Mucosa of descending colon (tissue), 3 donors: ENCODE measurements around the gene ANO1. TPM values are rescaled to one million over a fixed set of nuclear protein-coding genes. Genes with fewer than 3 reads are reported as not detected.

ENCODE experiments used
- ATAC-seq: fragments of 200-7000 bp; cut with Tn5 transposase; one replicate; pipeline ENCODE4 v1.9.1; 2020; ENCODE audit warnings: mild to moderate bottlenecking, moderate library complexity
- DNase-seq, 3 donors: peaks; one replicate each; pipeline ENCODE4 v3.0.0-alpha.2; 2020
- H3K36me3 ChIP-seq: fragments of 200-600 bp; one replicate; pipeline ENCODE4 v1.8.0; 2021; ENCODE audit warnings: low read depth, mild to moderate bottlenecking
- H3K4me1 ChIP-seq: fragments of 200-600 bp; one replicate; pipeline ENCODE4 v1.8.0; 2021; ENCODE audit warnings: low read depth, mild to moderate bottlenecking
- H3K4me3 ChIP-seq: fragments of 200-600 bp; one replicate; pipeline ENCODE4 v1.8.0; 2021; ENCODE audit warnings: mild to moderate bottlenecking
- H3K9me3 ChIP-seq: fragments of 200-600 bp; one replicate; pipeline ENCODE4 v1.8.0; 2021; ENCODE audit warnings: mild to moderate bottlenecking
- intact Hi-C, 2 donors: fragments of 100-400 bp; cut with DNase I in 1 of 2; cut with micrococcal nuclease in 1 of 2; formaldehyde crosslinking; loops; one replicate each; pipeline versions ENCODE4 v1.11.0 to v1.11.1; 2022; cut with DNase I, micrococcal nuclease
- total RNA-seq, 3 donors: library from RNA; stranded (reverse); fragmentation: NEBNext Ultra II Directional in 2 of 3; extraction: Animal tissue kit (Norgen Biotek cat#: 25700) in 2 of 3; gene quantifications; one replicate each; pipeline versions ENCODE4 v1.2.1 to v1.2.4, GENCODE V29; 2021 to 2023
- TF ChIP-seq, protein P1 (sequence below): fragments of 200-600 bp; IDR thresholded peaks from one replicate; pipeline ENCODE4 v1.8.0; 2022; ENCODE audit warnings: antibody characterized with exemption, mild to moderate bottlenecking
- donor health status: DM: no; HTN: no; CAD: no; lungs with moderate emphysema.
- donor health status: DM: no; HTN: no; CAD: no.
- donor health status: DM: no; HTN: yes; CAD: no.

Gene ANO1
- total RNA-seq, 3 donors from 2014 or later: 10.7 to 26.6 (median 11.8) TPM

DNA sequence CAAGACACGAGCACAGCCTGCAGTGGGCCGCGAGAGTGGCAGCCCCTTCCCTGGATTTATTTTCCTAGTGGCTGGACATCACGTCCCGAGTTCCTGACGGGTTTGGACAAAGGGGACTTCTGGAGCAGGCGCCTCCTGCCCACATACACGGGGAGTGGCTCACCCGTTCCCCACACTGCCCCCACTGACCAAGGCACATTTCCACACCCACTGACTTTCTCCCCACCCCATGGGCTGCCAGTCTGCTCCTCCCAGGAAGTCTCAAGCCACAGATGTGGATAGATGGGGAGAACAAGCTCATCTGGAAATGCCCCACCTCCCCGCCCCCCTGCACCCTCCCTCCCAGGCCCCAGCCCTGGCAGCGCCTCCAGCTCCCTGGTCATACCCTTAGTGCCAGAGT is 91.0 kb downstream of the ANO1 start:
- intact Hi-C loops: no loop called here
- Histone ChIP-seq H3K4me1 (no peaks in the 10 kb centered on the region), H3K9me3 (no peaks in the 10 kb centered on the region), H3K36me3 (no peaks in the 10 kb centered on the region), H3K4me3 (no peak overlapping the region)
- DNase-seq (no peak), ATAC-seq (no peak)
- TF ChIP-seq, protein P1, sequence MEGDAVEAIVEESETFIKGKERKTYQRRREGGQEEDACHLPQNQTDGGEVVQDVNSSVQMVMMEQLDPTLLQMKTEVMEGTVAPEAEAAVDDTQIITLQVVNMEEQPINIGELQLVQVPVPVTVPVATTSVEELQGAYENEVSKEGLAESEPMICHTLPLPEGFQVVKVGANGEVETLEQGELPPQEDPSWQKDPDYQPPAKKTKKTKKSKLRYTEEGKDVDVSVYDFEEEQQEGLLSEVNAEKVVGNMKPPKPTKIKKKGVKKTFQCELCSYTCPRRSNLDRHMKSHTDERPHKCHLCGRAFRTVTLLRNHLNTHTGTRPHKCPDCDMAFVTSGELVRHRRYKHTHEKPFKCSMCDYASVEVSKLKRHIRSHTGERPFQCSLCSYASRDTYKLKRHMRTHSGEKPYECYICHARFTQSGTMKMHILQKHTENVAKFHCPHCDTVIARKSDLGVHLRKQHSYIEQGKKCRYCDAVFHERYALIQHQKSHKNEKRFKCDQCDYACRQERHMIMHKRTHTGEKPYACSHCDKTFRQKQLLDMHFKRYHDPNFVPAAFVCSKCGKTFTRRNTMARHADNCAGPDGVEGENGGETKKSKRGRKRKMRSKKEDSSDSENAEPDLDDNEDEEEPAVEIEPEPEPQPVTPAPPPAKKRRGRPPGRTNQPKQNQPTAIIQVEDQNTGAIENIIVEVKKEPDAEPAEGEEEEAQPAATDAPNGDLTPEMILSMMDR: no peak

DNA sequence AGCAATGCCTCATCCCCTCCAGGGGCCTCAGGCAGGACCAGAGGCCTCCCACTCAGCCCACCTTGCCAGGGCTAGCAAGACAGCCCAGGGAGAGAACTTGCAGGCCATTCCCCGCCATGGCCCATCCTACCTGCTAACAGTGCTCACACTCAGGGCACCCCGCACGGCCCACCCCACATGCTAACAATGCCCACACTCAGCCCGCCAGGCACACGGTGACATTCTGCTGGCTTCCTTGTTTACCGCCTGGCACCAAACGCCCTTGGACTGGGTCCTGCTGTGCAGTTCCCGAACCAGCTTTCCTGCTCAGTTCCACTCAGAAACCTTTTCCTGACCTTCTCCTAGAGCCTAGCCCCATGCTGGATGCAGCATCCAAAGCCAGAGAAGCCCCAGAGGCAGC is 91.5 kb downstream of the ANO1 start:
- DNase-seq (no peak), ATAC-seq (no peak)
- TF ChIP-seq, protein P1: no peak
- no peaks in the 10 kb centered on the region for H3K4me1 ChIP-seq
- no peak overlapping the region for H3K4me3 ChIP-seq
- H3K9me3 ChIP-seq: no peaks in the 10 kb centered on the region
- intact Hi-C loops: no loop called here
- no peaks in the 10 kb centered on the region for H3K36me3 ChIP-seq

GRCh38 chr11:70170596-70171210 is 92.6 kb downstream of the ANO1 start:
- DNase-seq (no peak), ATAC-seq (no peak)
- Histone ChIP-seq H3K36me3 (no peaks in the 10 kb centered on the region), H3K4me3 (no peak overlapping the region), H3K4me1 (no peaks in the 10 kb centered on the region), H3K9me3 (no peaks in the 10 kb centered on the region)
- intact Hi-C loops: no loop called here
- TF ChIP-seq, protein P1: no peak

- TF ChIP-seq, protein P1: no peak
- H3K9me3 ChIP-seq: no peaks in the 10 kb centered on the region
- H3K36me3 ChIP-seq: no peaks in the 10 kb centered on the region
- no peaks in the 10 kb centered on the region for H3K4me1 ChIP-seq
- no peak overlapping the region for H3K4me3 ChIP-seq
- no peak for DNase-seq
- intact Hi-C loops: no loop called here
- ATAC-seq: no peak
These were observed 94.9 kb downstream of the ANO1 start for GRCh38 chr11:70173018-70173417.

DNA sequence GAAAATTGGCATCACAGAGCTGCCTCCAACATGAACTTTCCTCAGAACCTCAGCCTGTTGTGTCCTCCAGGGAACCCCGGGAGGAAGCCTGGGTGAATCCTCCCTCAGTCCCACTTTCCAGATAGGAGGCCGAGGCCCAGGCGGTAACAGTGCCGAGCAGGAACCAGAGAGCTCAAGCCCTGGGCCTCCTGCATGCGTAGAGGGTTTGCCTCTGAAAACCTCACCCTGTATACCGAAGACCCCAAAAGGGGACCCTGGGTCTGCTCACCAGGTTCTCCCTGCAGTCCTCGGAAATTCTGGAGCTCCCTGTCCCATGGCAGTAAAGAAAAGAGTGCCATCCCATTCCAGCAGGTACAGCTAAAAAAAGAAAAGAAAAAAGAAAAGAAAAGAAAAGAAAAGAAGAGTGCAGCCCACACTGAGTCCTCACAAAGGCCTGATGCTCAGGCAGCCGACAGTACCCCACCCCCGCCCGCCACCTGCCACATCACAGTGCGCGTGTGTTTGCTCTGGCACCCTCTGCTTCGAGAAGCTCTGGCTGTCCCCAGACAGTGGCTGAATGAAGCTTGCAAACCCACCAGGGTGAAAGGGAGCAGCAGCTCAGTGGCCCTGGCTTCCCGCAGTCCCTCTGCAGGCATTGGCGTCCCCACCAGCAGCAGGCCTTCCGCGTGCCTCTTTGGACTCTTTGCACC is 96.6 kb downstream of the ANO1 start:
- no peak for ATAC-seq
- Histone ChIP-seq H3K4me1 (no peaks in the 10 kb centered on the region), H3K36me3 (no peaks in the 10 kb centered on the region), H3K4me3 (no peak overlapping the region), H3K9me3 (no peaks in the 10 kb centered on the region)
- no peak for DNase-seq
- TF ChIP-seq, protein P1: no peak
- intact Hi-C loops: no loop called here
